Progenitor cell of endocrine pancreas (in vitro differentiated cells): Measurements from ENCODE around the gene ABCC6. TPM values are rescaled to one million over a fixed set of nuclear protein-coding genes. Genes with fewer than 3 reads are reported as not detected.

Experiments used
- DNase-seq: peaks from one replicate; pipeline ENCODE4 v3.0.0; 2021; ENCODE audit warnings: low spot score; ENCODE audit not compliant: unreplicated experiment
- H3K27ac Mint-ChIP-seq: 2 replicates; pipeline ENCODE4 v1.8.0; 2021; ENCODE audit warnings: mild to moderate bottlenecking, moderate library complexity, mixed read lengths
- H3K27me3 Mint-ChIP-seq: 2 replicates; pipeline ENCODE4 v1.8.0; 2021; ENCODE audit warnings: mixed read lengths
- H3K36me3 Mint-ChIP-seq: 2 replicates; pipeline ENCODE4 v1.8.0; 2022; ENCODE audit warnings: mixed read lengths; ENCODE audit not compliant: insufficient read depth
- H3K4me1 Mint-ChIP-seq: 2 replicates; pipeline ENCODE4 v1.8.0; 2021; ENCODE audit warnings: low read depth, mixed read lengths
- H3K4me3 Mint-ChIP-seq: 2 replicates; pipeline ENCODE4 v1.8.0; 2021; ENCODE audit warnings: low read depth, mild to moderate bottlenecking, moderate library complexity, mixed read lengths
- H3K9me3 Mint-ChIP-seq: 2 replicates; pipeline ENCODE4 v1.8.0; 2021; ENCODE audit warnings: low read depth, mixed read lengths
- total RNA-seq: library from RNA; stranded (reverse); gene quantifications from 2 replicates; pipeline ENCODE4 v1.2.1, GENCODE V29; 2021
- TF ChIP-seq, protein P1 (sequence below): fragments of 200-600 bp; sonication (generic); IDR thresholded peaks from one replicate; pipeline ENCODE4 v1.5.0; 2021; ENCODE audit warnings: antibody characterized with exemption, mild to moderate bottlenecking; ENCODE audit not compliant: unreplicated experiment

Gene ABCC6
- total RNA-seq, 1 donor from 2014 or later, result 9.8 TPM

DNA sequence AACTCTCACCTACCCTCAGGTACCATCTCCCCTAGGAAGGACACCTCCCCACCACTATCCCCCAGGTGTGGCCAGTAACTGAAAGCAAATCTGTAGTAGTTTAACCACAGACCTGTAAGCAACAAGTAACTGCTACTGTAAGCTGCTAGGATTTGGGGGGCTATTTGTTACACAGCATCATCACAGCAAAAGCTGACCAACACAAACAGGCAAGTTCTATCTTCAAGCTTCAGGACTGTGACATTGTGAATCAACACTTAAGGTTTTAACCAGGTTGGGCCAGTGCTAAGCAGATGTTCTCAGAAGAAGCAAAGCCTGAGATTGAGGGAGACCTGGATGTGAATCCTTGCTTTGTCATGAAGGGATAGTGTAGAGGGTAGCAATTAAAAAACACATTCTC, 47.0 kb downstream of the ABCC6 start:
- Mint-ChIP-seq H3K27me3 (no peaks in the 10 kb centered on the region), H3K9me3 (peaks cover 3% of the 10 kb centered on the region), H3K4me3 (no peak overlapping the region), H3K4me1 (no peaks in the 10 kb centered on the region), H3K36me3 (peaks cover 13% of the 10 kb centered on the region), H3K27ac (no peak overlapping the region)
- TF ChIP-seq, protein P1, sequence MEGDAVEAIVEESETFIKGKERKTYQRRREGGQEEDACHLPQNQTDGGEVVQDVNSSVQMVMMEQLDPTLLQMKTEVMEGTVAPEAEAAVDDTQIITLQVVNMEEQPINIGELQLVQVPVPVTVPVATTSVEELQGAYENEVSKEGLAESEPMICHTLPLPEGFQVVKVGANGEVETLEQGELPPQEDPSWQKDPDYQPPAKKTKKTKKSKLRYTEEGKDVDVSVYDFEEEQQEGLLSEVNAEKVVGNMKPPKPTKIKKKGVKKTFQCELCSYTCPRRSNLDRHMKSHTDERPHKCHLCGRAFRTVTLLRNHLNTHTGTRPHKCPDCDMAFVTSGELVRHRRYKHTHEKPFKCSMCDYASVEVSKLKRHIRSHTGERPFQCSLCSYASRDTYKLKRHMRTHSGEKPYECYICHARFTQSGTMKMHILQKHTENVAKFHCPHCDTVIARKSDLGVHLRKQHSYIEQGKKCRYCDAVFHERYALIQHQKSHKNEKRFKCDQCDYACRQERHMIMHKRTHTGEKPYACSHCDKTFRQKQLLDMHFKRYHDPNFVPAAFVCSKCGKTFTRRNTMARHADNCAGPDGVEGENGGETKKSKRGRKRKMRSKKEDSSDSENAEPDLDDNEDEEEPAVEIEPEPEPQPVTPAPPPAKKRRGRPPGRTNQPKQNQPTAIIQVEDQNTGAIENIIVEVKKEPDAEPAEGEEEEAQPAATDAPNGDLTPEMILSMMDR, result no peak
- no peak for DNase-seq

DNA sequence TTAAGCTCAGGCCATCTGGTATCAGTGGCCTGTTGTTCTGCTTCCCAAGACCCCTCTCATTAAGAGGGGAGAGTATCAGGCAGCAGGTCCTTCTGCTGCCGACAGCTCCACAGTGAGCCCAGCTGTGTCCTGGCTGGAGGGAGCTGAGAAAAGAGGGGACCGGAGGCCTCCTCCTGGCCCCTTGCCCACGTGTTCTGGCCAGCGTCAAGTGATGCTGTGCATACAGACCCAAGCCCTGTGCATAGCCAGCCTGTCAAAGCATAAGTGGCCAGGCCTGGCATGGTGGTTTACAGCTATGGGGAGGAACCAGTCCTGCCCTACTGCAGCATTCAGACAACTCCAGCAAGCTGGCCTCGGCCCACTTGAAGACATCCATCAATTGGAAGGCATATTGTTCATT, 48.0 kb downstream of the ABCC6 start:
- TF ChIP-seq, protein P1, result no peak
- Mint-ChIP-seq H3K9me3 (peaks cover 3% of the 10 kb centered on the region), H3K27me3 (no peaks in the 10 kb centered on the region), H3K4me1 (no peaks in the 10 kb centered on the region), H3K36me3 (peaks cover 13% of the 10 kb centered on the region), H3K4me3 (no peak overlapping the region), H3K27ac (no peak overlapping the region)
- no peak for DNase-seq

DNA sequence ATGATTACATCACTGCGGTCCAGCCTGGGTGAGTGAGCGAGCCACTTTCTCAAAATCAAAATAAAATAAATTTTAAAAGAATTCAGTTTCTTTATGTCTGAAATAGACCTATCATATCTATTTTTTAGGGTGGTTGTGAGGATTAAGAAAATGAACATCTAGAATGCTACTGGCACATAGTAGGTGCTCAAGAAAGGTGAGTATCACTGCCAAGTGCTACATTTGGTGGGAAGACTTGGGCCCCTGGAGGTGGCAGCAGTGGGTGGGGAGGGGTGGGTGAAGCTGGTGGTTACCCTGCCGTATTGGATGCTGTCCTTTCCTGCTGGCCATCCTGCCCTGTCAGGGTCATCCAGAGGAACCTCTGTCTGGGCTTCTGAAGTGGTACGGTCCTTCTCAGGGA, 50.3 kb downstream of the ABCC6 start:
- TF ChIP-seq, protein P1, result no peak
- Mint-ChIP-seq H3K4me3 (no peak overlapping the region), H3K27me3 (no peaks in the 10 kb centered on the region), H3K9me3 (no peaks in the 10 kb centered on the region), H3K36me3 (peaks cover 7% of the 10 kb centered on the region), H3K27ac (no peak overlapping the region), H3K4me1 (no peaks in the 10 kb centered on the region)
- no peak for DNase-seq

DNA sequence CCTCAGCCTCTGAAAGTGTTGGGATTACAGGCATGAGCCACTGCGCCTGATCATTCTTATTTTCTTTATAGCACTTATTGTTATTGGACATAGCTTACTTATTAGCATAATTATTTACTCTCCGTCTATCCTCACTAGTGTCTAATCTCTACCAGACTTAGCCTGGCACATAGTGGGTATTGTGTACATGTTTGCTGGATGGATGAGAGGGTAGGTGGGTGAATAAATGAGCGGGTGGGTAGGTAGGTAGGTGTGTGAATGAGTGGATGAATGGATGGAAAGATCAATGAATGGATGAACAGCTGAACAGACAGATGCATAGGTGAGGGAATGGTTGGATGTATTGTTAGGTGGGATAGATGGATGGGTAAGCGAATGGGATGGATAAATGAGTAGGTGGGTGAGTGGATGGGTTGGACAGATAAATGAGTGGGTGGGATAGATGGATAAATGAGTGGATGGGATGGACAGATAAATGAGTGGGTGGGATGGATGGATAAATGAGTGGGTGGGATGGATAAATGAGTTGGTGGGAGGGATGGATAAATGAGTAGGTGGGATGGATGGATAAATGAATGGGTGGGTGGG, 51.9 kb downstream of the ABCC6 start:
- no peak overlapping the region for H3K27ac Mint-ChIP-seq
- DNase-seq, result no peak

DNA sequence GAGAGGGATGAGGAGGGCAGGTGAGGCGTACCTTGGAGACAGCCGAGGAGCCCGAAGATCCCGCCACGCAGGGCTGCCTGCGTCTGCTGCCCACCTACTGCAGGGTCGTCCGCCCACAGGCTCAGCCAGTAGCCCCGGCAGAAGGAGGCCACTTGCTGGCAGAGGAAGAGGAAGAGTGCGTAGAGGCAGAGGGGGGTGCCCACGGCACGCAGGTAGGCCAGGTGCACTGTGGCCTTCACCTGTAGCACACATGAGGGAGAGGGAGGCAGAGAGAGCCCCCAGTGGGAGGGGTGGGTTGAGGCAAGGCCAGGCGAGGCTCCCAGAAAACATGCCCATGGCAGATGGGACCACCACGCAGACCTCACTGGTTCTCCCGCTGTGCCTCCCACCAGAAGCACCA, 53.7 kb downstream of the ABCC6 start:
- Mint-ChIP-seq H3K9me3 (no peaks in the 10 kb centered on the region), H3K4me3 (no peak overlapping the region), H3K27ac (no peak overlapping the region), H3K27me3 (no peaks in the 10 kb centered on the region), H3K36me3 (peaks cover 2% of the 10 kb centered on the region), H3K4me1 (no peaks in the 10 kb centered on the region)
- no peak for DNase-seq
- TF ChIP-seq, protein P1, result no peak

More for the DNA sequence above, 51.9 kb downstream of the ABCC6 start:
- Mint-ChIP-seq H3K4me3 (no peak overlapping the region), H3K27me3 (no peaks in the 10 kb centered on the region), H3K36me3 (peaks cover 4% of the 10 kb centered on the region), H3K4me1 (no peaks in the 10 kb centered on the region), H3K9me3 (no peaks in the 10 kb centered on the region)
- TF ChIP-seq, protein P1, result no peak
